HG03575 (cell line): ENCODE data around the gene ANKFN1.

ENCODE experiments used
- ATAC-seq: cut with Tn5 transposase; IDR thresholded peaks from one replicate; pipeline ENCODE4 v1.9.1; 2021; ENCODE audit not compliant: unreplicated experiment, insufficient number of reproducible peaks, low FRiP score; ENCODE audit errors: extremely low read depth

ANKFN1 gene

DNA sequence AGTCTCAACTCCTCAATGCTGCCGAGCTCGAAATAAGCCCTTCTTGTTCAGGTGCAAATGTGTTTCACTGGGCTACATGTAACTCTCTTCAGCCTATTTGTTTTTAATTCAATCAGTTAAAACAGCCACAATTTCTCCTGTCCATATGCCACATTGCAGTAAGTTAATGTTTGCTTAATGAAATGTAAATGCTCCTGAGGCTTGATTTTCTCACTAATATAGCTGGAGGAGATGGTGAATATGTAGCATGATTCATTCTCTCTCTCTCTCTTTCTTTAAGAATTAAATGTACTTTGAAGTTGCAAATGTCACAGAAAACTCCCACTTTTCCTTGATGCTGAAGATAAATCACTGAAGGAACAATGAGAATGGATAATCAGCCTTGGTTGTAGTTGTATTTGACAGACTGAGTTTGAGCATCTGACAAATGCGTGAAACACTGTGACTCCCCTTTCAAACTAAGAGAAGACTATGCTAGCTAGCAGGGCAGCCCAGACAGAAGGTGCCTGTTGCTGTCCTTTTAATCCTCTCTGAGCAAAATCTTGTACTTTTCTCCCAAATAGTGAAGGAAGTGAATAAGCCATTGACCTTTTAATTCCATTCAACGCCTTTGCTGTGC is 161.8 kb downstream of the ANKFN1 start:
- no peak for ATAC-seq

DNA sequence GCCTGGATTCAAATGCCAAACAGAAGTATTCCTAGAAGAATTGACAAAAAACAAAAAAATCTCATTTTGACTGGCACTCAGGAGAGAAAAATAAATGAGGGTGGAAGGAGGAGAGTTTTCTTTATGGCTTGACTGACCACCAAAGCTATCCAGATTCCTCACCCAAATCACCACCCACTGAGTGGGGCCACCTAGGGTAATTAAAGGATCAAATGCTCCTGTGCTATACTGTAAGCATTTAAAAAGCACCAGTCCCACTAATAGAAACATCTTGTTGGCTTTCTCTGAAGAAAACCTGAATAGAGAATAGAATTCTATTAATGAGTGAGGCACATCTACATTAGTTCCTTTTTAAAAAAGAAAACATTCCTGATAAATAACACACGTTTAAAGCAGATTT is 163.3 kb downstream of the ANKFN1 start:
- no peak for ATAC-seq

DNA sequence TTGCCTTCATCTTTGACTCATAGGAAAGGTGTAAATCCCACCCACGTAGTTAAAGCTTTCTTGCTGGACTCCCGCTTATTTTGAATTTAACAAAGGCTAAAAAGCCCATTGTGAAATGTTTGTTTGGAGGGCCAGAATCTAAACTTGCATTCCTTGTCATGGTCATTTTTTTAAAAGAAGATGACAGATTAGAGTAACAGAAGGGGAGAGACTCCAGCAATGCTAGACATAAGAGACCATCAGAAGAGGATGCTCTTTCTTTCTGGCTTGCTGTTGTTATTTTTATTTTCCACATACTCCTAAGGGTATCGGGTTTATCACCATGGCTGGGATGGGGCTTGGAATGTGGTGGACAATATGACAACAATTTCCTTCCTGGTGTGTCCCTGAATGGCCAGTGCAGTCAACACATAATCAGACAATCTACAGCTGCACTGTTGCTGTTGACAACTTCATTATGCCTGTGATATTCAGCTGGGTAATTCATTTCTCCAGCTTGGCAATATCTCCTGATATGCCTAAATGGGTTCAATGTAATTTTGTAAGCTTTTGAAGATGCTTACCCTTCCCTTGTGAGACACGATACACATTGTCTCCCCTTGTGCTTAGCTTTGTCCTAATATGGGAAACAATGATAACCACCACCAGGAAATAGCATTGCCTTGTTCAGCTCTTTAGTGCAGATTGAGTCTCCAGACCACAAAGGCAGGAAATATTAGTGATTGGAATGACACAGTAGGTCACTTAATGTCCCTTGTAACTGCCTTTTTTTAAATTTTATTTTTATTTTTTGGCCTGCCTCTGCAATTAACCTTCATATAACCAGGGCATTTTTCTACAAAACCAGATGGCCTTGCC is 164.3 kb downstream of the ANKFN1 start:
- no peak for ATAC-seq

DNA sequence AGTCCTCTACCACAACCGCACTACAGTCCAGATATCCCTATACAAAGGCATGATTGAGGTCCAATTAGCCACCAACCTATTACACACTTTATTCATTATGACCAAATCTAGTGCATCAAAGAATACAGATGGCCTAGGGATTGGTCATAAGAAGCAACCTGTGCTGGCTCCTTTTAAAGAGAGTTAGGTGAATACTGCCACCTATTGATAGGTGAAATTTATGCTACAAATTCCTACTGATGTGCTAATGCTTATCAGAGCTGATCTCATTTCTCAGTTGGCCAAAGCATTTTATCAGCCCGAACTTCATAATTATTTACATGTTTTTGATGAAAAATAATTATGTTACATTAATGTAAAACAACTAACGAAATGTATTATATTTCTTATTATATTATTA is 166.3 kb downstream of the ANKFN1 start:
- ATAC-seq: no peak

DNA sequence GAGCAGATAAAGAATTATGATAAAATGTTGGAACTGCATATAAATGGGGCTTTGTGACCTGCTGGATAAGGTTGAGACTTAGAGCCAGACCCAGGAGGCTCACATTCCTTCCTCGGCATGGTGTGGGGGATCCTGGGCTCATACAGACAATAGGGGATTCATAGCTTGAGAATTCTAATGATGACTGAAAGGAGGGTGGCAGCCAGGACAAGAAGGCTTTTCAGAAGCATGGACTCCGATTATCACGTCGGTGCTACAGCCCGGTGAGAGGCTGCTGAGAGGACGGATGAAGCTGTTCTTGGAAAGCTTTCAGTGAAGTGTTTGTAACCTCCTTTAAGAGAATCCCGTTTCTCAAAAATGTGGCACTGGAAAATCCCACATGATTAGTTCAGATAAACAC is 167.2 kb downstream of the ANKFN1 start:
- ATAC-seq: no peak

DNA sequence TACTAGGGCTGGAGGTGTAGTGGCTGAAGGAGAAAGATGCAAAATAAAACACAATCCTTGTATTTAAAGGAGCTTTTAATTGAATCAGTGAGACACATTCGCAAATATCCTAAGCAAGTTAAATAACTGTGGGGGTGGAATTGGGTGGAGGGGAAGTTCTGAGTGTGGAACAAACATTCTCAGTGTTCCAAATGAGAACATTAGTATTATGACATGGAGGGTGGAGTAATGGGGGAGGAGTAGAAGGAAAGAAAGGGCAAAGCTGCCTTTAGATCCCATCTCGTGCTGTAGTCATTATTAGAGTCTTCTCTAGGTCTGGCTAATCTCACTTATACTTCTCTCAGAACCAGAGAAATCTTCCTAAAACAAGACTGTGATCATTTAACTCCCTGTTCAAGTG is 169.7 kb downstream of the ANKFN1 start:
- no peak for ATAC-seq

DNA sequence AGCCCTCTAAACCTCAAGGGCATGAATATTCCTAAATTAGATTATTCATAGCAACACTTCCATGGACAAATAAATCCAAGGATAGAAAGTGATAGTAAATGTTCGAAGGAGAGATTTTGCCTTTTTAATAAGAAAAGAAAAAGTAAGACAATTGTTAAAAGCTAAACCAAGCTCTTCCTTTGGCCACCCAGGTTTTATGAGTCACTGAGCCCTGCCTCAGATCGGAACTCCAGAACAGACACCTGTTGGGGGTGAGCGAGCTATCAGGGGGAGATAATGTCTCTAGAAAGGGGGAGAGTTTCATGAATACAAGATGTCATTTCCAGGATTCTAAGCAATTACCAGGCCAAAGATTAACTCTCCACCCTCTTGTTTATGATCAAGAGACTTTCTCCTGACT is 171.4 kb downstream of the ANKFN1 start:
- no peak for ATAC-seq

DNA sequence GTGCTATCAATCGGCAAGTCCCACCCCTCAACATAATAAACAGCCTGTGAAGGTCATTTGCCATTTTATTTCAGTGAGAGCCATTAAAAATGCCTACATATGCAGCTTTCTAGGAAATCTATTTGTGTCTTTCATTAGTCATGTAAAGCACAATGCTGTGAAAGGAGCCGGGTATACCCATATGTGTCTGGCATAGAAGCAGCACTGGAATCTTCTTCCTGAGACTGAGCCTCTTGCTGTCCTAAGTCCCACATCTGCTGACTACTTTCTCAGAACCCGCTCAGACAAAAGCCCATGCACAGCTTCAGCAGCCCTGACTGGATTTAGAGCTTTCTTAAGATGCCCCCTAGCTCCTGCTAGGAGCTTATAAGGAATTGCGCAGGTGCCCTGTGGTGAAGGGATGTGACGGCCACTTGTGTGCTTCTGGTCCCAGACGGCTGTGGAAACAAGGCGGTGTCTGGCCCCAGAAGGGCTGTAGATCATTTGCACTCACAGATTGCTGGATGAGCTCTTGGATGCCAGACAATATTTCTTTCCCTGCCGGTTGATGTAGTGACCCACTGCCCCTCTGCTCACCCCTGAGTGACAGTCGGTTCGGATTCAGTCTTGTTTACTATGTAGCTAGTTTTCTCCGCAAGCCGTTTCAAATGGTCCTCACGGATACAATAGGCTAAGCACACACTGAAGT is 172.2 kb downstream of the ANKFN1 start:
- no peak for ATAC-seq

DNA sequence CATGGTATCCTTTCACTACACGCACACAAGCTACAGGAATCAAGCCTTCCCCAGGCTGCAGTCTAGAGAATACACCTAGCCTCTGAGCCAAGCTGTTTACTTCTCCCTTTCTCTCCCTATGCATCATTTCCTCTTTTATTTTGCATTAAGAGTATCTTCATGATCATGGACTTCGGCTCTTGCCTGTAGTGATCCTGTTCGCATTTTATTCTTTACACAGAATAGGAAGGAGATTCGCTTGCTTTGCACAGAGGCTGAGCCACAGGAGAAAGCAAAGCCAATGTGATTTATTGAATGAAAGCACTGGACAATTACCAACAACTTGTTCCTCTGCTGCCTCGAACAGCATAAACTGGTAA is 172.7 kb downstream of the ANKFN1 start:
- ATAC-seq: no peak

DNA sequence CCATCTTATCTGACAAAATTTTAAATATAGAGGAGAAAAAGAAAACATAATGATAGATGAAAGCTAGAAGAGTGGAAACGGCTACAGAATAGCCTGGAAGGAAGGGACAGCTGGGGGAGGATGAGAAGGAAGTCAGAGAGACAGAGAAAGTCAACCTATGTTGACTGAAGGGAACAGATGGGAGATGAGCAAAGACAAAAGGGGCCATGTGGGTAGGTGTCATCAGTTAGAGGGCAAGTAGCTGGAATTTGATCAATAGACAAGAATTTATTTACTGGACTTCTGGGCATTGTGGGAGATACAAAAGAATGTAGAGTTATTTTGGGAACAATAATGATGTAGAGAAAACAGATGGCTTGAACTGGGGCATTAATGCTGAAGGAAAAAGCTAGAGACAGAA is 194.4 kb downstream of the ANKFN1 start:
- no peak for ATAC-seq

DNA sequence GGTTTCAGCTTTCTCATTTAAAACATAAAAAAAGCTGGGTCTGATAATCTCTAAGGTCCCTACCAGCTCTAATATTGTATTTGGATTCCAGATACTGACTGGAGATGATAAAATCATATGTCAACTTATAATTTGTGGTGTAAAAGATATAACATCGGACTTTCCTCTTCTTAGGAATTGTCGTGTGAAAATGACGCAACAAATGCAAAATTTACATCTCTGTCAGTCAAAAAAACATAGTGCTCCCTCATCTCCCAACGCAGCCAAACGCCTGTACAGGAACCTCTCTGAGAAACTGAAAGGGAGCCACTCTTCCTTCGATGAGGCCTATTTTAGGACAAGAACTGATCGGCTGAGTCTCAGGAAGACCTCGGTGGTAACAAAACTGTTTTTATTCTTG is 197.3 kb downstream of the ANKFN1 start:
- ATAC-seq: no peak

DNA sequence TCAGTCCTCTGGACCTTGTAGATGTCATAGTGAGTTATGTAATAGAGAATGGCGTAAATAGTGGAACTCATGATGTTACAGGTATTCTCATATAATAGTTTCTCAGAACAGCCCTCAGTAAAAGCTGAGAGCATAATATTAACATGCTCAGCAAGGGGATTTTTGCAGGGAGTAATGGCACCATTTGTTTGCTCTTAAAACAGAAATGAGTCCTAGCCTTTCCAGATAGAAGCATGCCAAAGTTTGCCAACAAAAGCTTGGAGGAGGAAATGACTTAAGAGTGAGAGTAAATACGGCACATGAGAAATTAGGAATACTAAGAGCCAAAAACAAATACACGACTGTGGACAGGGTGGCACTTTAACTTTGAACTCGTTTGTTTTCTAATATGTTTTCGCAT is 198.4 kb downstream of the ANKFN1 start:
- ATAC-seq: no peak

DNA sequence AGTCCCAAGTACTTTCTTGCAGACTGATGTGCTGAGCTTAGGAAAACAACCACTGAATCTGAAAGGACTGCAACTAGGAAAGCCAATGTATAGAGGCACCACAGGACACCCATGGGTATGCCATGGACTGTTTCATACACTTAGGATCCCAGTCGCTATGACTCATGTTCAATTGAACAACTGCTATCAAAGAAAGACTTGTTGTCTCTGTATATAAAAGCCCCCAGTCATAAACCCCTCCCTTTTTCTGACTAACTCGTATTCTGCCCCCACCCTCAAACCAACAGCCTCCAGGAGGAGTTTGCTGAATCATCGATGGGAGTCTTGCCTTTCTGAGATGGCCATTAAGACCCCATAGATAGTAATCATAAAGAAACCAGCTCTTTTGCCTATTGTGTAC is 205.4 kb downstream of the ANKFN1 start:
- no peak for ATAC-seq

DNA sequence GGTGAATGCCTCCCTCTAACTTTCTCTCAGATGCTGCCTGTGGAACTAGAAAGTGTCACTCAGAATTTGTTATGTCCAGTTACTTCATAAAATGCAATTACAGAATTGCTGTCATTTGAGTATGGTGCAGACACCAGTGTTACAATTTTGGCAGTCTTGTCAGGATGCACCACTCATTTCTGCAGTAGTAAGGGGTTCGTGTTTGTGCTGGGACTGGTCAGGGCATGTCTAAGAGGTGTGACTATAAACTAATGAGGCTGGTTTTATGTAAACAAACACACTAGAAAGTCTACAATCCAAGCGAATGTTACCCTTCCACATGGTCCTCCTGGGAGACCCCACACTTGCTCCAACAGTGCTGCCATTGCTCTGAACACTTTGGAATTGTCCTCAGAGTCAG is 206.2 kb downstream of the ANKFN1 start:
- ATAC-seq: no peak

DNA sequence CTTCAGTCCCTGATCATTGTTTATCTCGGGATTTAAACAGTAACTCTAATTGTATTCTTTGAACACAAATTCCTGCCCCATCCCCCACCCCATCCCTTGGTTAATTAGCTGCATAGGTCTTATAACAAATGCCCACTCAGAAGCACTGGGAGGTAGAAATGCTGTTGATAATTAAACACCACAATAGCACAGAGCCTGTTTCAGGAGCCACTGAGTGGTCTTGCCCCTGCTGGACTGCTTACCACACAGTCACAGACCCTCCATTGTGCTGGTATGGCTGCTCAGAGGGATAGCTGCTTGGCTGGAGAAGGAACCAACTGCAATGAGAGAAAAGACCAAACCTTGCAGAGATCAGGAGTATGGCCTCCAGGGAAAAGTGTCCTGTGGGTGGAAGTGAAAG is 214.1 kb downstream of the ANKFN1 start:
- ATAC-seq: no peak

DNA sequence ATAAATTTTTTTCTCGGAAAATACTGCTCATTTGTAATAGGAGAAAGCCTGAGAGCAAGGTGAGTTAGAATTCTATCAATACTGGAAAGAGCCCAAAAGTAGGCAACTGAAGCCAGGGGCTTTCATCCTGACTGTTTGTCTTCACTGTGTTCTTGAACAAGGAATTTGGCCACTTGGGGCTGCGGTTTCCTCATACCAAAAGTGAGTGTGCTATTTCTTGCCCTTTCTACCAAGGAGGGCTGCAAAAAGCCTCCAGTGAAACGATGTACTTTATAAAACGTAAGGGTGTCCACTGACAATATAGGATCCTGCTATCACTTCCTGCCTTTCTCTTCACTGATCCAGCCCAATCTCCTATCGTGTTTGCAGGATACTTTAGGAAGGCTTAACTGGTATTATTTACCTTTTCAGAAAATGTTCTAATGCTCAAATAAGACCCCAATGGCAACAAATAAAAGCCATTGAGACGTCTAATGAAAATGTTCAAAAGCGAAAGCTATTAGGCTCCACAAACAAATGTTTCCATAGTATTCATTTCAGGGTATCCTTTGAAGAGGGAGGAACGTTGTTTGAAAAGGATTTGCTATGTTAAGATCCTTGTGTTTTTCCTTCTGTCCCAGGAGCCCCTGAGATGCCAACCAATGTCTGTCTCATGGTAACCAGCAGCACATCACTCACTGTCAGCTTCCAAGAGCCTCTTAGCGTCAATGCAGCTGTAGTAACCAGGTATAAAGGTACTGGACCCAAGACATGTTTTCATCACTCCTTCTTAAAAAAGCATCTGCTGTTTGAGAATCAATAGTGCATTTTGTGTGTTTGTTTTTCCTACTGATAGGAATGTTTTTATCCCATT is 220.9 kb downstream of the ANKFN1 start:
- no peak for ATAC-seq

DNA sequence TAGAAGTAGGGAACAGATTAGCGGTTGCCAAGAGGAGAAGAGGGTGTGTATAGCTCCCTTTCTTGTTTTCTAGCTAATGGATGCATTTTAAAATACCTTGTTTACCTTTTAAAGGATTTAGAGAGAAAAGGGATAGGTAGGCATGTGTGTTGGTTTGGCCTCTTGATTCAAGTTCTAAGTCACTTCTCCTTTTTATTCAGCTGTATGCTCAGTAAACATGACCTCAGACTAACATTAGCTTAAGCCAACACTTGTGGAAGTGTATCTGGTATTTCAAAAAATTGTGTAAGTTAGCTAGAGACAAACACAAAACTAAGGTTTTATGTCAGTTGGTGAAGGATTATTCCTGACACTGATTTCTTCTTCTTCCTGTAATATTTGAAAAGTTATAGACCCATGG is 236.1 kb downstream of the ANKFN1 start:
- ATAC-seq: no peak

DNA sequence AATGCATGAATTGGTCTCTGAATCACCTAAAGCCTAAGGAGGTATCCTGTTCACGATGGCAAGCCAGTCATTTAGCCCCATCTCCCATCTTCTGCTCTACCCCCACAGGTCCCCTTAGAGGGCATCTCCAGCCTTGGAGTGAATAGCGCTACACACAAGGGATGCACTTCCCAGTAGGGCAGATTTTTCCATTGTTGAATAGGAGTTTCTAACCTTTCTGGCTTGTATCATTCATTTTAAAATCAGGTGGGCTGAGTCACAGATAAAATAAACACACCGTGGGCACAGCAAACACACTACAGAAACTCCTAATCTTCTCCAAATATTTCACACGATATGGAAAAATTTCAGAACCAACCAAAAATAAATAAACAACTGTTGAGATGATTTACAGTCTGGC is 239.0 kb downstream of the ANKFN1 start:
- ATAC-seq: no peak

DNA sequence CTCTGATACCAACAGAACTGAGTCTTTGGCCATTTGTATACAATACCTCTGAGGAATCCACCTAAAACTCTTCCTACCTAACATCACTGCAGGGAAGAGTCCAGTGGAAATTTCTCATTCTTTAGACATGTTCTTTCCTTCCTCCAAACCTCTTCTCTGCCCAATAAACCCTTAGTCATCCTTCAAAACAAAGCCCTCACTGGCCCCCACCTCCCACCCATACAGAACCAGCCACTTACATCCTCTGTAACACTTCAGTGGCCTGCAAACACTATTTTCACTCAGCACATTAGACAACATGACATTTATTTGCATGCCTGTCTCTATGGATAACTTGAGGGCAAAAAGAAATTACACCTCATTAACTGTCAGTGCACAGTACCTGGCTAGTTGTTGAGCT is 239.9 kb downstream of the ANKFN1 start:
- no peak for ATAC-seq
